HepG2 (cell line): ENCODE measurements around the gene RNGTT. TPM values are rescaled to one million over a fixed set of nuclear protein-coding genes. Genes with fewer than 3 reads are reported as not detected.

ENCODE experiments used
- BCL3 ChIP-seq: sonication (generic); formaldehyde crosslinking; IDR thresholded peaks from 2 replicates; pipeline ENCODE4 v1.5.1; 2020; ENCODE audit warnings: mild to moderate bottlenecking, missing genetic modification reagents, moderate library complexity
- CENPBD1 ChIP-seq: sonication (generic); formaldehyde crosslinking; IDR thresholded peaks from 2 replicates; pipeline ENCODE4 v1.8.0; 2022; ENCODE audit warnings: missing genetic modification reagents, low read depth, mild to moderate bottlenecking, borderline replicate concordance
- DR1 ChIP-seq: sonication (generic); formaldehyde crosslinking; IDR thresholded peaks from 2 replicates; pipeline ENCODE4 v1.8.0; 2021; ENCODE audit warnings: mild to moderate bottlenecking, missing genetic modification reagents, inconsistent platforms
- E2F5 ChIP-seq: sonication (generic); formaldehyde crosslinking; conservative IDR thresholded peaks from 2 replicates; pipeline ENCODE4 v1.4.0; 2020; ENCODE audit warnings: missing genetic modification reagents
- STAG1 ChIP-seq: sonication (generic); formaldehyde crosslinking; IDR thresholded peaks from 2 replicates; pipeline ENCODE4 v1.4.0; 2020; ENCODE audit warnings: missing genetic modification reagents
- ZNF12 ChIP-seq: sonication (generic); formaldehyde crosslinking; IDR thresholded peaks from 2 replicates; pipeline ENCODE4 v1.5.0; 2020; ENCODE audit warnings: missing genetic modification reagents
- ZNF205 ChIP-seq: IDR thresholded peaks from 2 replicates; pipeline ENCODE4 v1.6.1; 2018; ENCODE audit warnings: missing biosample characterization, missing genetic modification reagents
- ZNF251 ChIP-seq: sonication (generic); formaldehyde crosslinking; IDR thresholded peaks from 2 replicates; pipeline ENCODE4 v1.9.0; 2021; ENCODE audit warnings: mild to moderate bottlenecking, missing genetic modification reagents
- ZNF362 ChIP-seq: sonication (generic); formaldehyde crosslinking; IDR thresholded peaks from 2 replicates; pipeline ENCODE4 v1.4.0; 2020; ENCODE audit warnings: missing genetic modification reagents, mild to moderate bottlenecking, borderline replicate concordance
- ZNF44 ChIP-seq: sonication (generic); formaldehyde crosslinking; IDR thresholded peaks from 2 replicates; pipeline ENCODE4 v1.5.1; 2020; ENCODE audit warnings: mild to moderate bottlenecking, missing genetic modification reagents
- ZNF441 ChIP-seq: sonication (generic); formaldehyde crosslinking; IDR thresholded peaks from 2 replicates; pipeline ENCODE4 v1.7.0; 2021; ENCODE audit warnings: missing genetic modification reagents, borderline replicate concordance
- ZNF547 ChIP-seq: sonication (generic); formaldehyde crosslinking; IDR thresholded peaks from 2 replicates; pipeline ENCODE4 v1.5.1; 2020; ENCODE audit warnings: mild to moderate bottlenecking, missing genetic modification reagents
- polyA plus RNA-seq, 8 experiments: library from polyadenylated mRNA; depleted of rRNA in 3 of 8; stranded (reverse) in 7 of 8; unstranded in 1 of 8; fragments of >200 nt; fragmentation: Illumina TruSeq in 4 of 8; extraction: Trizol in 4 of 8; gene quantifications; 2 replicates each; pipeline versions ENCODE4 v1.2.1 to v1.2.3, GENCODE V29; 2011 to 2016; ENCODE audit warnings: low read depth in 4 of 8, missing spikeins in 1 of 8, mixed read lengths in 1 of 8; ENCODE audit not compliant: insufficient read depth in 1 of 8
- total RNA-seq, 5 experiments: library from RNA; depleted of rRNA; stranded (reverse); fragments of >200 nt; fragmentation: Illumina TruSeq; extraction: Trizol; gene quantifications; 2 replicates each; pipeline ENCODE4 v1.2.3, GENCODE V29; 2016; ENCODE audit warnings: low read depth in 1 of 5
- TF ChIP-seq, protein P1 (sequence below): sonication (generic); formaldehyde crosslinking; IDR thresholded peaks from 2 replicates; pipeline ENCODE4 v1.4.0; 2020; ENCODE audit warnings: mild to moderate bottlenecking, missing genetic modification reagents
- TF ChIP-seq, protein P2 (sequence below), 2 experiments: sonication (generic) in 1 of 2; formaldehyde crosslinking in 1 of 2; IDR thresholded peaks; 2 replicates each; pipeline versions ENCODE4 v1.4.0 to v1.6.1; 2016 to 2020; ENCODE audit warnings: borderline replicate concordance in 1 of 2, low read depth in 1 of 2, mild to moderate bottlenecking in 1 of 2, missing genetic modification reagents in 1 of 2
- TF ChIP-seq, protein P3 (sequence below): sonication (generic); formaldehyde crosslinking; IDR thresholded peaks from 2 replicates; pipeline ENCODE4 v1.8.0; 2023; ENCODE audit warnings: mild to moderate bottlenecking, missing genetic modification reagents

Gene RNGTT
- total and polyA plus RNA-seq, 2 of the 13 experiments (the other 11 are each of a cell fraction or from before 2014, with no cell fraction given) = 6.0 to 22.6 TPM

- TF ChIP-seq E2F5 (CRISPR knock-in tag) (no peak), ZNF362 (CRISPR knock-in tag) (peak; percentile 84), ZNF12 (CRISPR knock-in tag) (no peak), ZNF205 (CRISPR knock-in tag) (peak; percentile 18; the same call in 1 of the 2 replicates), BCL3 (CRISPR knock-in tag) (peak; percentile 82; the same call in 1 of the 2 replicates), DR1 (CRISPR knock-in tag) (peak; percentile 75), ZNF251 (CRISPR knock-in tag) (no peak), ZNF441 (no peak), ZNF547 (CRISPR knock-in tag) (peak; percentile 30; the same call in 1 of the 2 replicates), CENPBD1 (CRISPR knock-in tag) (no peak), ZNF44 (0 out of 2 replicates have a peak, but pooled peaks have one; percentile 20), STAG1 (CRISPR knock-in tag) (no peak)
- TF ChIP-seq, protein P1, sequence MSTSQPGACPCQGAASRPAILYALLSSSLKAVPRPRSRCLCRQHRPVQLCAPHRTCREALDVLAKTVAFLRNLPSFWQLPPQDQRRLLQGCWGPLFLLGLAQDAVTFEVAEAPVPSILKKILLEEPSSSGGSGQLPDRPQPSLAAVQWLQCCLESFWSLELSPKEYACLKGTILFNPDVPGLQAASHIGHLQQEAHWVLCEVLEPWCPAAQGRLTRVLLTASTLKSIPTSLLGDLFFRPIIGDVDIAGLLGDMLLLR (CRISPR knock-in tag) = no peak
- TF ChIP-seq, protein P2, sequence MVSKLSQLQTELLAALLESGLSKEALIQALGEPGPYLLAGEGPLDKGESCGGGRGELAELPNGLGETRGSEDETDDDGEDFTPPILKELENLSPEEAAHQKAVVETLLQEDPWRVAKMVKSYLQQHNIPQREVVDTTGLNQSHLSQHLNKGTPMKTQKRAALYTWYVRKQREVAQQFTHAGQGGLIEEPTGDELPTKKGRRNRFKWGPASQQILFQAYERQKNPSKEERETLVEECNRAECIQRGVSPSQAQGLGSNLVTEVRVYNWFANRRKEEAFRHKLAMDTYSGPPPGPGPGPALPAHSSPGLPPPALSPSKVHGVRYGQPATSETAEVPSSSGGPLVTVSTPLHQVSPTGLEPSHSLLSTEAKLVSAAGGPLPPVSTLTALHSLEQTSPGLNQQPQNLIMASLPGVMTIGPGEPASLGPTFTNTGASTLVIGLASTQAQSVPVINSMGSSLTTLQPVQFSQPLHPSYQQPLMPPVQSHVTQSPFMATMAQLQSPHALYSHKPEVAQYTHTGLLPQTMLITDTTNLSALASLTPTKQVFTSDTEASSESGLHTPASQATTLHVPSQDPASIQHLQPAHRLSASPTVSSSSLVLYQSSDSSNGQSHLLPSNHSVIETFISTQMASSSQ (IDR thresholded peaks at IDR 0.05; ENCODE audit: low read depth) = no peak
- TF ChIP-seq, protein P2 (CRISPR knock-in tag; IDR thresholded peaks at IDR 0.05; ENCODE audit: borderline replicate concordance) = no peak; the same call in 1 of the 2 replicates
- TF ChIP-seq, protein P3, sequence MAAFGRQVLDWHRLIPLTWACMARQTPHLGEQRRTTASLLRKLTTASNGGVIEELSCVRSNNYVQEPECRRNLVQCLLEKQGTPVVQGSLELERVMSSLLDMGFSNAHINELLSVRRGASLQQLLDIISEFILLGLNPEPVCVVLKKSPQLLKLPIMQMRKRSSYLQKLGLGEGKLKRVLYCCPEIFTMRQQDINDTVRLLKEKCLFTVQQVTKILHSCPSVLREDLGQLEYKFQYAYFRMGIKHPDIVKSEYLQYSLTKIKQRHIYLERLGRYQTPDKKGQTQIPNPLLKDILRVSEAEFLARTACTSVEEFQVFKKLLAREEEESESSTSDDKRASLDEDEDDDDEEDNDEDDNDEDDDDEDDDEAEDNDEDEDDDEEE = peak; percentile 54
Observed at GRCh38 chr6:88963139-88964090, at the start of gene RNGTT (continued).
